Stimulated activated CD4-positive, alpha-beta T cell treated with anti-CD3 and anti-CD28 coated beads, Interleukin-15, amount 100 ng/mL, for 48 hours (primary cell): ENCODE data around the gene RAPGEF4.

Experiments
- DNase-seq, 2 donors: peaks; one replicate each; pipeline ENCODE4 v3.0.0-alpha.2; 2020; ENCODE audit warnings: low read depth in 2 of 2

The RAPGEF4 gene

DNA sequence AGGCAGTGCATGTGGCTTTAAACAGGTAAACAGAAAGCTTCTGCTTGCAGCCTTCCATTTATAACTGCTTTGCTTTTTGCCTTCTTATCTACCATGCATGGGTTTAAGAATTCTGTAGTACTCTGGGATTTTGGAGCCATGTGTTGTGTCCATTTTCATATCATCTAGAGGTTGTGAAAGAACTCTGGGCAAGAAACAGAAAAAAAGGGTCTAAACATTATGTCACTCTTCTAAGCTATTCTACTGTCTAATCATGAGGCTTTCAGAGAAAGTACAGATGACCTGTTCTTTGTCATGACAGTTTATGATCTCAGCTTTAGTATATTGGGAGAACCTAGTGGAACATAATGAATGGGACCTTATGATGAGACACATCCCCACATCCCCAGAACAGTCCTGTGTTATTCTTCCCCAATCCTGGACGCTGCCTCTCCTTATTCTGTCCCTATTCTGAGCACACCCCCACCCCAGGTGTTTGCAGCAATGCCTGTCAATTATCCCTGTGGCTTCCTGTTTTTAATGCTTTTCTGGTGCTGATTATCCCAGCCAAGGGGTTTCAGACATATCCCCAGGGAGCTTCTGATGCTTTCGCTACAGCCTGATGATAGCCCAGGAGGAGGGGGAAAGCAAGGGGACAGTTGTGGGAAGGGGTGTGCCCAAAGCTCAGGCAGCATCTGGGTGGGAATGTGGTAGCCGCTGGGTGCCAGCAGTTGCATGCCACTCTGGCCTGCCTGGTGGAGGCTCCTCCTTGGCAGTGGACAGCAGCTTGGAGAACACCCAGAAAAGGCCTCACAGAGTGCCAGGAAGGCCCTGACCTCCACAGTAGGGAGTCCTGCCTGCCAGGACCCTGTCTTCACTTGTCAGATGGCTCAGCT, 170.5 kb downstream of the RAPGEF4 start:
- DNase-seq: no peak

DNA sequence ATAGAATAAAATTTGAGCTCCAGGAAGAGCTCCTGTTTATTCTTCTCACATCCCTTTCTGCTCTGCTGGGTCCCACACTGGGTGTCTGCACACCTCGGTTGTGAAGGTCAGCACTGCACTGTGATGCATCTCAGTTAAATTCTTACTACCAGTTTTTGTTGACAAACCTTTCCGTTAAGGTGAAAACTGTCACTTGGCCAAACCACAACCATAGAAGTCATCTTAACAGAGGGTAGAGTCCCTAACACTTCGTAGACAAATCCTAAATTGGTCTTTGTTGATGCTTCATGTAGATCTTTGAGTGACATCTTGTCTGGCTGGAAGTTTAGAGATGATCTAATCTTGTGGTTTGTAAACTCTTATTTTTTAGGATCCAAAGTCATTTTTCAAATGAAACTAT, 172.6 kb downstream of the RAPGEF4 start:
- DNase-seq: no peak

DNA sequence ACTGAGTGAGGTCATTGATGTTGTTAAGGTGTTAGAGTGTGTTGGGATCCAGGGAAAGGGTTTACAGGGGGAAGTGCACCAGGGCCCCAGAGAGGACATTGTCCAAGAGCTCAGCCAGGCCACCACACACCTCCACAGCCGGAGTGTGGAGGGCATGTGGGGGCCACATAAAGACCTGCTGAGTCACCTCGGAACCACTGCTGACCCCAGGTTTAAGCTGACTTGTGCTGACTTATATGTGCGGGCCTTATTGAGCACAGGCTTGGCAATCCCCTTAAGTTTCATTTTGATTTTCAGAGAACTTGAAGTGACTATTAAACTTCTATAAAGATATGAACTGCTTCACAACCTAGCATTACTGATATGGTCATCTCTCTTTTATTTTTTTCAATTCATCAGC, 173.8 kb downstream of the RAPGEF4 start:
- no peak for DNase-seq

DNA sequence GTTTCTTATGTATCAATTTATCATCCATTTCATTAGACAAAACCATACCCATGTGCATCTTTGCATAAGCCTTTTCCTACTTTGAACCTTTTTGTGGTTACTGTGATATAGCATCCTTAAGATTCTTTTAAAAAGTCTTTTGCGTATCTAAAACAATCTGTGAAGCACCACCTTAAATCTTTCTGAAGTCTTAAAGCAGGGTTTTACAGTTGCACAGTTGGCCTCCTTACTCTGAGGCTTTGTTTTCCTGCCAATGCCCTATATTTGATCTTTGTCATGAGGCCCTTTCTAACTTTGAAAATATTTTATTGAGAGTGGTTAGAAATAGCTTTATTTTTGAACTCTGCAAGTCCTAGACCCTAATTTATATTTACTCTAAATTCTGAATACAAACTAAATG, 176.6 kb downstream of the RAPGEF4 start:
- DNase-seq: no peak

DNA sequence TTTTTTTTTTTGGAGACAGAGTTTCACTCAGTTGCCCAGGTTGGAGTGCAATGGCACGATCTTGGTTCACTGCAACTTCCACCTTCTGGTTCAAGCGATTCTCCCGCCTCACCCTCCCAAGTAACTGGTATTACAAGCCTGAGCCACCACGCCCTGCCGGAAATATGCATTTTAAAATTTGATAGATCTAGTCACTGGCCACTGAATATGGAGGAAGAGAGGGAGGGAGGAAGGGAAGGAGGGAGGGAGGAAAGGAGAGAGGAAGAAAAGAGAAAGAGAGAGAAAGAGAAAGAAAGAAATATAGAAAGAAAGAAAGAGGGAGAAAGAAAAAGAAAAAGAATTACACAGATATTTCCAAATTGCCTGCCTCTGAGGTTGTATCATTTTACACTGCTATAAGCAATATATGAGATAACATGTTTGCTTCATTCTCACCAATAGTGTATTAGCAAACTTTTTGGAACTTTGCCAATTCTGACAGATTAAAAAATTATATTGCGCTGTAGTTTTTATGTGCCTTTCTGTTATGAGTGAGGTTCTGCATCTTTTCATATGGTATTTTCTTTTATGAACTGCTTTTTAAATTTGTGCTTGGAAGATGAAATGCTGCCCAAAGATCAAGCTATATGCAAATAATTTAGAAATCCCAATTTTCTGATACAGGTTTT, 178.8 kb downstream of the RAPGEF4 start:
- DNase-seq: no peak

DNA sequence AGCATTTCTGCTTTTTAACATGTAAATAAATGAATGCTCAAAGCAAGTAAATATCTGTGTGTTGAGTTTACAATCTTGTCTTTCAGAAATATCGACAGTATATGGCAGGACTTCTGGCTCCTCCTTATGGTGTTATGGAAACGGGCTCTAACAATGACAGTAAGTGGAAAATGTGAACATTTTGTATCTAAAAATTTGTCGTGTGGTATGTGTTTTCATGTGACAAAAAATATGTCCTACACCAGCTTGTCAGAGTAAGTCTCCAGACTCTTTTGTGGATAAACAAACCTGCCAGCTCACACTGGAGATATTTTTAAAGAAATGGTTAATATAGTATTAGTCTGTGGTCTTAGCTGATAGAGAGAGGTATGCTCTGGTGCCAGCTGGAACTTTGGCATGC, 182.1 kb downstream of the RAPGEF4 start:
- no peak for DNase-seq

DNA sequence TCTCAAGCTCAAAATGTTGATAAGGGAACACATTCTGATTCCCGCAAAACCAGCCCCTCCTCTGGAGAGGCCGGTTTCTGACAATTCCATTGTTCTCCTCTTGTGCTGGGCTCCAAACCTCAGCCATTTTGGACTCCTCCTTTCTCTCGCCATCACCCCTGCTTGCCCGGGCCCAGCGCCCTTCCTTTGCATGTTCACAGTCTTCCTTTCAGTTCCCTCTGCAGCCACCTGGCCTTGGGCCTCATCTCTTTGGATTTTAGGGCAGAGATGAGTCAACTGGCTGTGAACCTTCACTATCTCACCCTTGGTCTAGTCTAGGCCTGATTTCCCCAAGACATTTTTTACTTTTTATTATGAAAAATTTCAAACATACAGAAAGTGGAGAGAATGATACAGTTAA, 184.1 kb downstream of the RAPGEF4 start:
- no peak for DNase-seq

DNA sequence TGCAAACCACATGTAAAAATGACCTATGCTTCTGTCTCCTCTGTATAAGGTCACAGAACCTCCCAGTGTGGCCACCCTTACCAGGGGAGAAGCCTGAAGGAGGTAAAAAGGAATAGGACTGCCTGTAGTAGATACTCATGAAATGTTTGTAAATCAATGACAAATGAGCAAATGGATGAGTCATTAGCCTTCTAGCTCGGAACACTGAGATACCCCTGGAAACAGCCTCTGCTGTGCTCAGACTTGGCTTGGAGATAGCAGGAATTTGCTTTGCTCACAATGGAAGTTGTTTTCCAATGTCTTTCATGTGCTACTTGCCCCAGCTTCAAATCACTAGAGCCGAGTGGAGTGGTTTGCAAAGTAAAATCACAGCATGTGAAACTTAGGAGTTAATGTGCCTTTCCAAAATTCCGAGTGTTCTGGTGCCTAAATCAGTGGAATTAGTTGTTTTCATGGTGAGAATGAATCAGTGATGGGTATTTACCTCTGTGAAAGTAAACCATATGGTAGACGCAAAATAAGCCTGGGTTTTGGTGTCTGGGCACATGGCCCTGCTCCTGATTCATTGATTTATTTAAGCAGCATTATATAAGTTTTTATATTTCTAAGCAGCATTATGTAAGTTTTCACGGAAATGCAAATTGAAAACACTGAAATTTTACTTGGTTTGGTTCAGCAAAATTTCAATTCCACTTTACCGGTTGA, 186.0 kb downstream of the RAPGEF4 start:
- no peak for DNase-seq

DNA sequence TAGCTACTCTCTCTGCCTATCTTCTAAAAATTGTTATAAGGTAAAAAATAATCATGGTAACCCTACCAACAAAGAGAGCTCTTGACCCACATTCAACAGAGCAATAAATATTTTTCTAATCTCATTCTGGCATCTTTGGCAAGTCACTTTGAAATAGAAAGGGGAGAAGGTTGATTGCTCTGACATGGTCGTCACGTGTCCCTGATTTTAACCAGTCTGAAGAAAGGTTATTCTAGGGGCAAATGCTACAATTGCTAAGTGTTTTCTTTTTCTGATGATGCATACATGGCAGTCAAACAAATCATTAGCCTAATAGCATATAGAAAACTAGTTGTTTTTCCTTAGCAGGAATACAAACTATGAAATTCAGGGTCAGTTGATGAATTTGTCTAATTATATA, 186.7 kb downstream of the RAPGEF4 start:
- DNase-seq: no peak

DNA sequence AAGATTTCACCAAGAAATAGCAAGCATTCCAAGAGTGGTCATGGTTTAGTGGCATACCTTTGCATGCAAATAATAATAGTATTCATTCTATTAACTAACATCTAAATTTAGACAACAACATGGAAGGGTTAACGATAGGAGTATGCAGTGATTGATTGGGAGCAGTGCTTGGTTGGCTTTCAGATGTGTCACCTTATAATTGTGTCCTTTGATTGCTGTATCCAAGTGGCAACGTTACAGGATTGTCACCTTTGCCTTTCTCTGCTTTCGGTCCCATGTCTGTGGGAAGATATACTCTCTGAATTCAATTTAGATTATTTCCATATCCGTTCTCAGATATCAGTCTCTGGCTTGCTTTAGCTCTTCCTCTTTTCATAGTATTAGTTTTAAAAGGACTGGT, 187.2 kb downstream of the RAPGEF4 start:
- no peak for DNase-seq

DNA sequence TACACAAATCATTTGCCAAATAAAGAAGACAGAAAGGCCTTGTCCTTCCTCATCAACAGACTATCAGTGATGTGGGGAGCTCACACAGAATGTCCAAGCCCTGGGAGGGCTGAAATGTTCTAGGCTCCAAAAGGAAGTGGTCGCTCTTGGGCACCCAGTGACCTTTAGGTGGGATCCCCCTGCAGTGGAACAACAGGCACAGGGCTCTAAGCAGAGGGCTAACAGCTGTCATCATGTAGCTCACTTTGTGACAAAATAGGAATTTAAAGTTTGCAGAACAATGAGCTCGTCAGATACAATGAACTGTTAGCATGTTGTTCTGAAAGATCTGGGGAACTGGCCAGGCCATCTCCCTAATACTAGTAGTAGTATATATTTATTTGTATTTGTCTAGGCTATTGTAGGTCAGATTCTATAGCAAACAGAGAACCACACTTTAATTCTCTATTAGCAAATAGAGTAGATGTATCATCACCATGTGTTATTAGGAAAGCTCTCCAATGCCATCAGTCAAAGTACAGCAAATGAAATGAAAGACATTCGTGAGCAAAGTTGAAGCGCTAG, 188.5 kb downstream of the RAPGEF4 start:
- DNase-seq: no peak

DNA sequence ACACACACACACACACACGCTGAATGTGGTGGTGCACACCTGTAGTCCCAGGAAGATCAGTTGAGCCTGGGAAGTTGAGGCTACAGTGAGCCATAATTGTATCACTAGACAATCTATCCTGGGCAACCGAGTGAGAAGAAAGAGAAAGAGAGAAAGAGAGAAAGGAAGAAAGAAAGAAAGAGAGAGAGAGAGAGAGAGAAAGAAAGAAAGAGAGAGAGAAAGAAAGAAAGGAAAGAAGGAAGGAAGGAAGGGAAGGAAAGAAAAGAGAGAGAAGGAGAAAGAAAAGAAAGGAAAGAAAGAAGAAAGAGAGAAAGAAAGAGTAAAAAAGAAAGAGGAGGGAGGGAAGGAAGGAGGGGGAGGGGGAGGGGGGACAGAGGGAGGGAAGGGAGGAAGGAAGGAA, 190.0 kb downstream of the RAPGEF4 start:
- no peak for DNase-seq

DNA sequence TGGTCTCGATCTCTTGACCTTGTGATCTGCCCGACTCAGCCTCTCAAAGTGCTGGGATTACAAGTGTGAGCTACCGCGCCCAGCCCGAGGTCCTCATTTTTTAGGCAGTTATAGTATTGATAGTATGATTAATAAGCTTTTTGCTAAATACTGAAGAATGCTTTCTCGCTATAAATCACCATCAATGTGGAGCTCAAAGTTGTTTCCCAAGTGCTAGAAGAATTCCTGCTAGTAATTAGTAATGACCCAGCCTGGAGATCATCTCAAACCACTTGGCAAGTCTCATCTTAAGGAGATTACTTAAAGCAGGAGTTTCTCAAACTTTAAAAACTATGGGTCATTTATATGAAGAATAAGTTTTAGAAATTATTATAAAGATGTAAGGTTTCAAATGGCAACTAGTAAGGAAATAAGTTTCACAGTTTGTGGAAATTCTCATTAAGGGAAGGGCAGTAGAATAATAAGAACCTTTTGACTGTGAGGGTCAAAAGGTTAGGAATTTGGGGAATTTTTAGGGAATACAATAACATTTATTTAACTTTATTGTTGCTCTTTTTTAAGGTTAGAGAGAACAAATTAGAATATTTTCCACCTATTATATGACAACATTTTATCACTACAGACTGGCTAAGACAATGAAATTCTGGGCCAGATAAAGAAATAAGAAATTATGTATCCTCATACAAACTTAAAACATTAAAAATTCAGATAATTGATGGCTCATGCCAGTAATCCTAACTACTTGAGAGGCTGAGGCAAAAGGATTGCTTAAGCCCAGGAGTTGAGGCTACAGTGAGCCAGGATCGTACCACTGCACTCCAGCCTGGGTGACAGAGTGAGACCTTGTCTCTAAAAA, 191.4 kb downstream of the RAPGEF4 start:
- DNase-seq: no peak

DNA sequence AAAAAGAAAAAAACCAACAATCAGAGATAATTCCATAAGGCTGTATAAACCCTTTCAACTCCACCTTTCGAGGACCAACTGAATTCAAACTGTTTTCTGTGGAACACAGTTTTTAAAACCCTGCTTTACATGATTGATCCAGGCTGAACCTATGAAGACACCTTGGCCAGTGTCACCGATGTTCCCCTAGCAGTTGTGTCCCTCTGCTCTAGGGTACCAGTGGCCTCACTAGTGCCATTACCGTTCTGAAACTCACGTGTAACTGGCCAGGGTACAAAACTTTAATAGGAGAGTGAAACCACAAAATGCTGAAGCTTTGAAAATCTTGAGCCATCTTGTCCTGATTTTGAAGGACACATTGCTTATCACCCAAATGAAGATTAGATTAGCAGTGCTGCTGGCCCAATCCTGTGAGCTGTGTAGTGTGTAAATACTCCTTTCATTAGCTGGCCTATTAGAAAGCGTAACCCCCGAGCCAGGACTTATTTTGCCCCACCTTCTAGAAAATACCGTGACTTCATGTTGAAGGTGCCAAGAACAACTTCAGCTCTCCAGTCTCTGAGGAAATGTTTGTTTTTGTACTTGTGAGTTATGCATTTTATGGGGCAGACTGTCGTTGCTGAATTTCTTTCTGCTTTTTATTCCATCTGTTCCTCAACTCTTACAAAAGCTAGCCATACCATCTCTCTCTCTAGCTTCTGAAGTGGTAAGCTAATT, 192.2 kb downstream of the RAPGEF4 start:
- no peak for DNase-seq

DNA sequence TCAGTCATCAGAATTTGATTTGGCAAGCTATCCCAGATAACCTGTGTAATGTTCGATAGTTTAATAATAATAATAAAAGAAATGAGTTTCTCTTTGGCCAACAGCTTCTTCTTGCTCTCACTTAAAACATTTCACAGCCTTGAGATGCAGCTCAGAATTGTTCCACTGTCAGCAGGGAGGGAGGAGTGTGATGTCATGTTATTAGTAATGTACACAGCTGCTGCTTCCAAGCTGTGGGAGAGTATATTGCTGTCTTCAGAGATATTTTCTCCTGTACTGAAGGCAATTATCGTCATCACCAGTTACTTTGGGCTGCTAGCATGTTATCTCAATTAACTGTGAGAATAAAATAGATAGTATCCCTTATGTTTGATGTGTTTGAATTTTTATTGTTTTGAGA, 193.1 kb downstream of the RAPGEF4 start:
- no peak for DNase-seq

DNA sequence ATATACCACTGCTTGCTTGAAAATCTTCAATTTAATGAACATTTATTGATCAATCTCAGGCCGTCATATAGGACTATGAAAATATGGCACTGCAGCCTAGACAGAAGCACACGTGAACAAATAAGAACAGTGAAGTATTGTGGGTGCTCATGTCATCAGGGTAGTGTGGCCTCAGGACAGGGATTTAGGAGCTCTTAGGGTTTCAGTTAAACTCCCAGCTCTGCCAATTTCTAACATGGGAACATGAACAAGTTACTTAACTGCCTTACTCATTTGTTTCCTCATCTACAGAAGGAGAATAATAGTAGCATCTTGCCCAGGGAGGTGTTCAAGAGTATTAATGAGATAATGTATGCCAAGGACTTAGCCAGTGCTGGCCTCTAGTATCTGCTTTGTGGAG, 194.0 kb downstream of the RAPGEF4 start:
- DNase-seq: no peak

DNA sequence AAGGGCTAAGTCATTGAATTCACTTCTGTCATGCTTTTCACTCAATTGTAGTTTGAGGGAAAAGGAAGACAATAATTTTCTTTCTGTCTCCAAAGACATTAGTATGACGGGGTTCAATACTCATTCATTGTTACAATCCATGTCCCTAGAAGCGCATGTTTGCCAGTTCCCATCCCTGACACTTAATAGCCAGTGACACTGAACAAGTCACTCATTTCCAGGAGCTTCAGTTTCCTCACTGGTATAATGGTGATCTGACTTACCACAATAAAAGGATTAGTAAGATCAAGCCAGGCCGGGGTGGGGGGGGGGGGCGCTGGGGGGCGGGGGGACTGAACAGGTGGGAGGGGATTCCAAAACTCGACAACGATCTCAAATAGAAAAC, 195.2 kb downstream of the RAPGEF4 start:
- no peak for DNase-seq

DNA sequence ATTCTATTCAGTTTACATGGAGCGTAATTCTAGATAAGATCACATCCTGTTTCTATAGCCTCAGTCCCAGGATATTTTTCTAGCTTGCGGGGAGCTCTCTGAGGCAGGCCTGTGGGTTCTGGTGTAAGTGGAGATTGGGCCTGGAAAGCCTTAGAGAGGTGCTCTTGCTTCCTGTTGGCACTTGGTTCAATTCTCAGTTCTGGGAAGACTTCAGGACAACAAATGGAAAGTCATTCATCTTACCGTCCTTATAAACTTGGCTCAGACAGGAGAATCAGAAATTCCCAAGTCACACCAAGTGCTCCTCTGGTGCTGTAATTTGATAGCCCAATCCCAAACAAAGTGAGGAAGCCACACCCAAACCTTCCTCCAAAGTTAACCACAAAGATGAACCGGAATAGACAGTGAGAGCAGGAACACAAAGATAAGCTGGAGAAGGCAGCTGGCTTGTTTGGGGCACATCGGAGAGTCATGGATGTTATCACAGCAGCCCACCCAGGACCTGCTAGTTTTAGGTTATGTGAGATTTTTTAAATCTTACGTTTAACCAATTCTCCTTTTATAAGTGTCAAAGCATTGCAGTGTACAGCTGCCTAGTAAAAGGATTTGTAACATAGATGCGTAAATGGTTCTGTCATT, 195.7 kb downstream of the RAPGEF4 start:
- DNase-seq: no peak

DNA sequence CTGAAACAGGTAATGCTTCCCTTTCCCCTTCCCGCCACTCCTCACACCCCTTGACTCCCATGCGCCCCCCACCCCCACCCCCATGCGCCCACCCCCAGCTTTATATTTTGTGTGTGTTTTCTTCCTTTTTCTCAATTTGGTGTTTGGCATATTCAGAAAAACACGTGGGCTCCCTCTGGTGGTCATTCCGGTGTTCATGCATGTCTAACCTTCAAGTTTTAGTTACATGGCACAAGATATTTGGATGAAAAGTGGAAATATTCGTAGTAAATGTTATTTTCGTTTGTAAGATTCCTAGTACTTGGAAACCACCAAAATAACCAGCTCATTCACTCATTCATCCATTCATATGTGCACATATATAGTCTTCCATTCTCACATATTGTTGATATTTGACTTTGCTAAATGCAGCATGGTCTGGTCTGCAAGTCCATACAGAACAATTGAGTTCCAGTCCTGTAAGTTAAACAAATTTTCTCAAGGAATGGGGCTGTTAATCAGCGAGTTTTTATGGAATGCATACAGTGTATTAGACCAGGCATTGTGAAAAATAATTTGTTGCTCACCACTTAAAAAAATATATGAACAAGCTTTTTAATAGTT, 196.4 kb downstream of the RAPGEF4 start:
- DNase-seq: peak; percentile 26 to 58
